Fibroblast of lung (primary cell): ENCODE measurements around the gene PUS3. TPM values are rescaled to one million over a fixed set of nuclear protein-coding genes. Genes with fewer than 3 reads are reported as not detected.

Experiments
- DNase-seq, 2 donors: peaks; one replicate each; pipeline versions ENCODE4 v3.0.0 to v3.0.0-alpha.2; 2010; ENCODE audit warnings: low read depth in 2 of 2
- H2AFZ ChIP-seq: 2 replicates; pipeline ENCODE4 v1.5.1; 2012; ENCODE audit warnings: low read length, control low read depth, inconsistent platforms
- H3K27ac ChIP-seq: 2 replicates; pipeline ENCODE4 v1.5.1; 2011; ENCODE audit warnings: low read length, control low read depth; ENCODE audit not compliant: insufficient read depth
- H3K27me3 ChIP-seq: 2 replicates; pipeline ENCODE4 v1.5.1; 2011; ENCODE audit warnings: mild to moderate bottlenecking, low read length; ENCODE audit not compliant: control insufficient read depth, insufficient read depth
- H3K36me3 ChIP-seq: 2 replicates; pipeline ENCODE4 v1.5.1; 2011; ENCODE audit warnings: low read length; ENCODE audit not compliant: control insufficient read depth, insufficient read depth
- H3K4me1 ChIP-seq: 2 replicates; pipeline ENCODE4 v1.5.1; 2011; ENCODE audit warnings: low read length; ENCODE audit not compliant: control insufficient read depth, insufficient read depth; ENCODE audit errors: extremely low read depth
- H3K4me2 ChIP-seq: 2 replicates; pipeline ENCODE4 v1.5.1; 2011; ENCODE audit warnings: low read length, control low read depth; ENCODE audit not compliant: insufficient read depth; ENCODE audit errors: extremely low read depth
- H3K4me3 ChIP-seq, 4 experiments: fragments of 200-600 bp in 1 of 4; sonication (generic) in 1 of 4; replicated peaks in 1 of 4; 2 replicates each; pipeline ENCODE4 v1.5.1; 2011 to 2016; ENCODE audit warnings: low read length in 4 of 4, low read depth in 3 of 4, mild to moderate bottlenecking in 3 of 4, control low read depth in 2 of 4, inconsistent platforms in 1 of 4, mixed read lengths in 1 of 4; ENCODE audit not compliant: insufficient read depth in 1 of 4; ENCODE audit errors: control extremely low read depth in 1 of 4
- H3K79me2 ChIP-seq: 2 replicates; pipeline ENCODE4 v1.5.1; 2012; ENCODE audit warnings: mild to moderate bottlenecking, low read length, inconsistent platforms; ENCODE audit not compliant: control insufficient read depth, insufficient read depth
- H3K9ac ChIP-seq: 2 replicates; pipeline ENCODE4 v1.5.1; 2011; ENCODE audit warnings: mild to moderate bottlenecking, low read length, control low read depth; ENCODE audit not compliant: insufficient read depth
- H3K9me3 ChIP-seq: 2 replicates; pipeline ENCODE4 v1.5.1; 2012; ENCODE audit warnings: low read depth, low read length; ENCODE audit not compliant: control insufficient read depth, insufficient read depth
- H4K20me1 ChIP-seq: 2 replicates; pipeline ENCODE4 v1.5.1; 2011; ENCODE audit warnings: low read length; ENCODE audit not compliant: control insufficient read depth, insufficient read depth; ENCODE audit errors: extremely low read depth
- EZH2 ChIP-seq: IDR thresholded peaks from 2 replicates; pipeline ENCODE4 v1.5.1; 2012; ENCODE audit warnings: low read length, control low read depth, mild to moderate bottlenecking; ENCODE audit errors: missing control alignments
- polyA plus RNA-seq, 2 donors: library from polyadenylated mRNA; depleted of rRNA in 1 of 2; stranded (reverse) in 1 of 2; unstranded in 1 of 2; fragments of >200 nt; gene quantifications; 2 replicates each; pipeline ENCODE4 v1.2.1, GENCODE V29; 2011 to 2012; ENCODE audit warnings: missing spikeins in 1 of 2
- total RNA-seq: library from RNA; depleted of rRNA; stranded (reverse); fragments of >200 nt; gene quantifications from 2 replicates; pipeline ENCODE4 v1.2.1, GENCODE V29; 2014
- TF ChIP-seq, protein P1 (sequence below), 2 donors: IDR thresholded peaks in 1 of 2; conservative IDR thresholded peaks in 1 of 2; 1 replicate in 1 of 2; 2 replicates in 1 of 2; pipeline ENCODE4 v1.5.1; 2011 to 2012; ENCODE audit warnings: low read length in 2 of 2, control low read depth in 1 of 2, inconsistent platforms in 1 of 2, low read depth in 1 of 2, mild to moderate bottlenecking in 1 of 2

Gene PUS3
- total and polyA plus RNA-seq, 2 donors (not counting 1 experiment from before 2014, with no cell fraction given): 14.0 to 16.0 TPM

DNA sequence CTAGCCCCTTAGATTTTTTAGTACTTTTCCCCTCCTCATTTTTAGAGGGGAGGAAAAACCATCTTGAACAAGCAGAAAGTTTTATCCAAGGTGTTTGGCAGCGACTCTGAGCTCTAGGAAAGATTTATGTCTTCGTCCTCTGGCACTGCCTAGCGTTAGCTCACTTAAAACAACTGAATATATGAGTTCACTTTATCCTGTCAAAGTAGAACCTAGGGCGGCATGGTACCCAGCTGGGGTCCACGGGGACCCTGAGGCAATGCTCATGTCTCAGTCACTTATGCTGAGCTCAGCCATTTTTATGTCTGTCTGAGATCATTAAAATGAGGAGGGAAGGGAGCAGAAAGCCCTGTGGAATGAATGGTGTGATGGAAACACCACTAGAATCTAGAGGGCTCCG, 28.7 kb upstream of the PUS3 start:
- Histone ChIP-seq H3K4me2 (no peak overlapping the region), H3K27ac (no peak overlapping the region), H3K4me3 (no peak overlapping the region), H2AFZ (no peak overlapping the region), H3K36me3 (no peaks in the 10 kb centered on the region), H3K4me1 (no peaks in the 10 kb centered on the region), H4K20me1 (no peaks in the 10 kb centered on the region), H3K79me2 (no peaks in the 10 kb centered on the region), H3K27me3 (peaks cover 9% of the 10 kb centered on the region), H3K9ac (no peak overlapping the region), H3K9me3 (no peaks in the 10 kb centered on the region)
- TF ChIP-seq EZH2: no peak
- TF ChIP-seq, protein P1, sequence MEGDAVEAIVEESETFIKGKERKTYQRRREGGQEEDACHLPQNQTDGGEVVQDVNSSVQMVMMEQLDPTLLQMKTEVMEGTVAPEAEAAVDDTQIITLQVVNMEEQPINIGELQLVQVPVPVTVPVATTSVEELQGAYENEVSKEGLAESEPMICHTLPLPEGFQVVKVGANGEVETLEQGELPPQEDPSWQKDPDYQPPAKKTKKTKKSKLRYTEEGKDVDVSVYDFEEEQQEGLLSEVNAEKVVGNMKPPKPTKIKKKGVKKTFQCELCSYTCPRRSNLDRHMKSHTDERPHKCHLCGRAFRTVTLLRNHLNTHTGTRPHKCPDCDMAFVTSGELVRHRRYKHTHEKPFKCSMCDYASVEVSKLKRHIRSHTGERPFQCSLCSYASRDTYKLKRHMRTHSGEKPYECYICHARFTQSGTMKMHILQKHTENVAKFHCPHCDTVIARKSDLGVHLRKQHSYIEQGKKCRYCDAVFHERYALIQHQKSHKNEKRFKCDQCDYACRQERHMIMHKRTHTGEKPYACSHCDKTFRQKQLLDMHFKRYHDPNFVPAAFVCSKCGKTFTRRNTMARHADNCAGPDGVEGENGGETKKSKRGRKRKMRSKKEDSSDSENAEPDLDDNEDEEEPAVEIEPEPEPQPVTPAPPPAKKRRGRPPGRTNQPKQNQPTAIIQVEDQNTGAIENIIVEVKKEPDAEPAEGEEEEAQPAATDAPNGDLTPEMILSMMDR (conservative IDR thresholded peaks at IDR 0.05 in 1 of 2, IDR thresholded peaks at IDR 0.05 in 1 of 2; ENCODE audit: low read depth in 1 of 2, low read length in 2 of 2): no peak
- DNase-seq: no peak

DNA sequence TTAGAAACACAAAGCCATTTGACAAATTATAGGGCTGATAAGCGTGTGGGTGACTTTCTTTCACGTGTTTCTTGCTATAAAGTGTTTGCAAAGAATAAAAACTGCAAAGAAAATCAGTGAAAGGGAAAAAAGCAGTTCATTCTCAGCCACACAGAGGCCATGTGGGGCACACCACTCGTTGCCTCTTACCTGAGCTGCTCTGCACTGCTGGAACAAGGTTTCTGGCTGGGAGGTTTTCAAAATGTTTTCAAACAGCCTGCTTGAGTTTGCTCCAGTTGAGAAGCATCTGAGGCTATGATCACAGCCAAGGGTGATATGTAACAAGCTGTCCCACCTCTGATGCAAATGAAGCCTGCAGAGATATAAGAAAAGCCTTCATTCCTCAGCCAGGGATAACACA, 28.1 kb upstream of the PUS3 start:
- Histone ChIP-seq H3K79me2 (no peaks in the 10 kb centered on the region), H3K9ac (no peak overlapping the region), H2AFZ (no peak overlapping the region), H3K27ac (no peak overlapping the region), H3K27me3 (peaks cover 9% of the 10 kb centered on the region), H3K4me2 (no peak overlapping the region), H3K4me1 (no peaks in the 10 kb centered on the region), H3K4me3 (no peak overlapping the region), H4K20me1 (no peaks in the 10 kb centered on the region), H3K36me3 (no peaks in the 10 kb centered on the region), H3K9me3 (no peaks in the 10 kb centered on the region)
- no peak for DNase-seq
- TF ChIP-seq, protein P1 (conservative IDR thresholded peaks at IDR 0.05 in 1 of 2, IDR thresholded peaks at IDR 0.05 in 1 of 2; ENCODE audit: low read depth in 1 of 2, low read length in 2 of 2): no peak
- no peak for TF ChIP-seq EZH2

DNA sequence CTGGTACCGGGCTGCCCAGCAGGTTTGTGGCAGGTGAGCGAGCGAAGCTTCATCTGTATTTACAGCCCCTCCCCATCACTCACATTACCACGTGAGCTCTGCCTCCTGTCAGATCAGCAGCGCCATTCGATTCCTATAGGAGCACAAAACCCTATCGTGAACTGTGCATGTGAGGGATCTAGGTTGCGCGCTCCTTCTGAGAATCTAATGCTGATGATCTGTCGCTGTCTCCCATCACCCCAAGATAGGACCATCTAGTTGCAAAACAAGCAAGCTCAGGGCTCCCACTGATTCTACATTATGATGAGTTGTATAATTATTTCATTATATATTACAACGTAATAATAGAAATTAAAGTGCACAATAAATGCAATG, 27.1 kb upstream of the PUS3 start:
- no peak overlapping the region for H3K27ac ChIP-seq
- no peak for DNase-seq
- no peaks in the 10 kb centered on the region for H3K79me2 ChIP-seq
- peaks cover 9% of the 10 kb centered on the region for H3K27me3 ChIP-seq
- H2AFZ ChIP-seq: no peak overlapping the region
- no peak for TF ChIP-seq EZH2
- TF ChIP-seq, protein P1 (conservative IDR thresholded peaks at IDR 0.05 in 1 of 2, IDR thresholded peaks at IDR 0.05 in 1 of 2; ENCODE audit: low read depth in 1 of 2, low read length in 2 of 2): no peak
- no peak overlapping the region for H3K4me3 ChIP-seq
- no peaks in the 10 kb centered on the region for H3K9me3 ChIP-seq
- no peak overlapping the region for H3K4me2 ChIP-seq
- no peaks in the 10 kb centered on the region for H4K20me1 ChIP-seq
- H3K9ac ChIP-seq: no peak overlapping the region
- no peaks in the 10 kb centered on the region for H3K4me1 ChIP-seq
- no peaks in the 10 kb centered on the region for H3K36me3 ChIP-seq
